Stimulated activated CD8-positive, alpha-beta memory T cell treated with anti-CD3 and anti-CD28 coated beads, Interleukin-12 subunit alpha, Interleukin-12 subunit beta, amount 100 ng/mL, for 1 hour (primary cell): ENCODE measurements around the gene GMDS.

Experiments used
- DNase-seq: peaks from one replicate; pipeline ENCODE4 v3.0.0-alpha.2; 2020; ENCODE audit warnings: low read depth

The GMDS gene

DNA sequence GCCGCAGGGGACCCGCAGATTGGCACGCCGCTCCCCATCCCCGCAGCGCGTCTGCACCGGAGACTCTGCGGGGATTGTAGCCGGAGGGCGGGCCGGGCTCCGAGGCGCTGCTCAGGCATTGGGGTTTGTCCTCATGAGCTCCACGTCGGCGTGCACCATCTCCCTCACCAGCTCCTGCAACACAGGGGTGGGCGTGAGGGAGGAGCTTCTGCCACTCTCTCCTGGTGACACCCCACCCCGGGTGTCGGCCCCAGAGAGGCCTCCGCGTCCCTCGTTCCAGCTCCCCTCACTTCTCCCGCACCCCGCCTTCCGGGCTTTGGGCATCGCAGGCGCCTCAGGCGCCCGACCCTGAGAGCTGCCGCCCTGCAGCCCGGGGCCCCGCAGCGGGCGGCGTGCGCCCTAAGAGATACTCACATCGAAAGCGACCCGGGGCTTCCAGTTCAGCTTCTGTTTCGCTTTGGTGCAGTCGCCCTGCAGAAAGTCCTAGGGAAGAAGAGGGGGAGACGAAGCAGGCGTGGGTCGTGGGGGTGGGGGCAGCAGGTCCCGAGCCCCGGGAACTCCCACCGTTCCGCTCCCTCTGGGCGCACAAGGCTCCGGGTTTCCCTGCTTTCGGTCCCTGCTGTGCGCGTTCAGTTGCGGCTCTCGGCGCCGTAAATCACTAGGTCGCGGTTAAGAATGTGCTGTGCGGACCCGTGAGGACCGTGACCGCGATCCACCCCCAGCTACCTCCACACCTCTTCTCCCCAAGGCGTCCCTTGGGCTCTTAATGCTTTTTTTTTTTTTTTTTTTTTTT lies 621.2 kb downstream of the GMDS start:
- DNase-seq = no peak

GRCh38 chr6:1623769-1624057 lies 621.7 kb downstream of the GMDS start:
- DNase-seq = no peak

DNA sequence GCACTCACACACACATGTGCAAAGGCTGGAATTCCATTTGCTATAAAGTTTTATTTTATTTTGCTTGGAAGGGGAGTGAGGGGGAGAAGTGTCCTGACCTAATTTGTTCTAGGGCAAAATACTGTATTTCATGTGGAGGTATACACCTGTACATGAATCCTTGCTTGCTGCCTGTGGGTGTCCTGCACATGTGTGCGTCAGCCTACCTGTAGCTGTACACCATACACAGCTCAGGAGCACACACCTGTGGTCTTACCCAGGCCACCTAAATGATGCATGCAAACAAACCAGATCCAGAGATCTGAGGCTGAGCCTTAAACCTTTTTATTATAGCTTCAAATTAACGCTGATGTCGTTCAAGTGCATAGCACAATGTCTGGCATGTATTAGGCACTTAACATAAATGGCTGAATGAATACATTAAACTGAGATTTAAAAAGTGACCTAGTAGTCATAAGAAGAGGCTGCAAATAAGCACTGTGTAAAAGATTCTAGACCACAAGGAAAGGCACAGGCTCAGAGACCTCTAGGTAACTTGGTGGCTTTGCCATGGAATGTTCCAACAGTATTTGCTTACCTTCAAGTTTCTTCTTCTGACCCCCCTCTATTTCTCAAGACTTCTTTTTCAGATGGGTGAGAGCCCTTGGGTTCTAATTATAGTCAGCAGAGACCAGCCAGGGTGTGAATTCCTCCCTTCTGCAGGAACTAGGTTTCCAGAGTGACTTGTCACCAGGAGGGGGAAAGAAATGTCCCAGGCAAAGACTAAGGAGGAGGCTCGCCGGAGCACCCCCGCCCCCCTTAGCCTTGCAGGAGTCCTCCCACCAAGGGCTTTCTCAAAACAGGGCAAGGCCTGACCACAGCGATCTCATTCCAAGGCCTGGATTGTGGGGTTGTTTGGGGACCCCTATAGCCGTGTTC lies 622.3 kb downstream of the GMDS start:
- DNase-seq = no peak

DNA sequence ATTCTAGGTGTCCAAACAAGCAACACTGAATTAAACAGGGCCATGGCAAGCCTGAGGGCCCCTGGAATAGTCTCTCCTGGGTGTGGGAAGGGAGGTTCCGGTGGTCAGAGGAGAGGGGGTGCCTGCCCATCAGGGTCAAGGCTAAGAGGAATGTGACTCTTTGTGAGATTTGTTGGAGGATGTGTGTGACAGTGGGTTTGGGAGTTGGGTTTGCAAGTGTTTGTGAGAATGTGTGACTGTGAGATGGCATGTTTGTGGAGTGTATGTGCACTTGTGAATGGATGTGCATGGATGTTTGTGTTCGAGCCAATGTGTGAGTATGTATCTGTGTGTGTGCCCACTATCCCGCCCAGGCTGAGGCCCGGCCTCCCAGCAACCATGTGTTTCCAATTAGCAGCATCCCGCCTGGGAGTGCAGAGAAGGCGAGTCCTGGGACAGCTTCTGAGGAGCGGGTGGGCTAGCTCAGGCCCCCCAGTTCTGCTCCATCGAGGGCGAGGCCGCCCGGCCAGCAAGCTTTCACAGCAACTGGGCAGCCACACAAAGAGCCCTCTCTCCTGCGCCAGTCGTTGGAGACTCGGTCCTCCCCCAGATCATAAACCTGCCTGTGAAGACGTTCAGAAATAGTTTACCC lies 623.1 kb downstream of the GMDS start:
- no peak for DNase-seq

DNA sequence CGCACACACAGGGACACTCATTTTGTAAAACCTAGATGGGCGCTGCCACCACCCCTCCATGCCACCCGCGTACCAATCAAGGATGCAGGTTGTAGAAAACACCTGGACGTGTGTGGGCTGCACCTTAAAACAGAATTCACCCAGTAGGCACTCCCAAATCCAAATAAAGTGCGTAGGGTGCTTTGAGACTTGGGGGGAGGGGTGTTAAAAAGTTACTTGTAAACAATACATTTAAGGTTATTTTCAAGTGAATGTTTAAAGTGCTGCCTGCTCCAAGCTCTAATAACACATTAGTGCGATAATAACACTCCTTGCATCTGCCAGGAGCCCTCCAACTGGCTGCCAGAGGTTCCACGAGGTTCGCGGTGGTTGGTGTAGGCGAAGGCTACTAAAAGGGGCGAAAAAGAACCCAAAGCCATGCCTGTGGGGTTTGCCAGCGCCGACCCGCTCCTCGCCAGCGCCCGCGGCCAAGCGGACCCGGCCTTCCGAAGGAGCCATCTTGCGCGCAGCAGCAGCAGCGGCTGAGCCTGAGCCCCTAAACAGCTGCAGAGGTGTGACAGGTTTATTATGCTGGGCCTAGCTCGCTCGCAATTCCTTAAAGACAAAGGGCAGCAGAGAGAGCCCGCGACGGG lies 624.2 kb downstream of the GMDS start:
- no peak for DNase-seq

DNA sequence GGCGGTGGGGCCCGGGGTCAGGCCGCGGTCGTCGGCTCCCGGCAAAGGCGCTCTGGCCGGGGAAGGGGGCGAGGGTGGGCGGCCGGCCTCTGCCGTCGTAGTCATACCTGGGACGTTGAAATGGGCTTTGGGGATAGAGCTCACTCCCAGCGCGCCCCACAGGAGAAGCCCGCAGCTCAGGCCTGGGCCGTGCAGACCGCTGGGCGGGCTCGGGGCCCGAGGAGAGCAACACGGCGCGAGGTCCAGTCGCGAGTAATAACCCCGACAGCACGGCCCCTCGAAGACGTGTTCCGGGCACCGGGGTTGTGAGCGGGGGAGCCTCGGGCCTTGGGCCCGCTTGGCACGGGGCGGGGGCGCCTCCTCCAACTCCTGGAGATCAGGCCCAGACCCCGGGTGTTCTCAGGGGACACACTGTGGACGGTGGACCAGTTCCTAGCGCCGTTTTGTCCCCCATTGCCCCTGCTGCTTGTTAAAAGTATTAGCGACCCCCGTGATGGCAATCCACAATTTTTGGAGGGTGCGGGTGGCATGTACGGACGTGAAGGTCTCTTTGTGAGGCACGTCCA lies 624.8 kb downstream of the GMDS start:
- DNase-seq = no peak

DNA sequence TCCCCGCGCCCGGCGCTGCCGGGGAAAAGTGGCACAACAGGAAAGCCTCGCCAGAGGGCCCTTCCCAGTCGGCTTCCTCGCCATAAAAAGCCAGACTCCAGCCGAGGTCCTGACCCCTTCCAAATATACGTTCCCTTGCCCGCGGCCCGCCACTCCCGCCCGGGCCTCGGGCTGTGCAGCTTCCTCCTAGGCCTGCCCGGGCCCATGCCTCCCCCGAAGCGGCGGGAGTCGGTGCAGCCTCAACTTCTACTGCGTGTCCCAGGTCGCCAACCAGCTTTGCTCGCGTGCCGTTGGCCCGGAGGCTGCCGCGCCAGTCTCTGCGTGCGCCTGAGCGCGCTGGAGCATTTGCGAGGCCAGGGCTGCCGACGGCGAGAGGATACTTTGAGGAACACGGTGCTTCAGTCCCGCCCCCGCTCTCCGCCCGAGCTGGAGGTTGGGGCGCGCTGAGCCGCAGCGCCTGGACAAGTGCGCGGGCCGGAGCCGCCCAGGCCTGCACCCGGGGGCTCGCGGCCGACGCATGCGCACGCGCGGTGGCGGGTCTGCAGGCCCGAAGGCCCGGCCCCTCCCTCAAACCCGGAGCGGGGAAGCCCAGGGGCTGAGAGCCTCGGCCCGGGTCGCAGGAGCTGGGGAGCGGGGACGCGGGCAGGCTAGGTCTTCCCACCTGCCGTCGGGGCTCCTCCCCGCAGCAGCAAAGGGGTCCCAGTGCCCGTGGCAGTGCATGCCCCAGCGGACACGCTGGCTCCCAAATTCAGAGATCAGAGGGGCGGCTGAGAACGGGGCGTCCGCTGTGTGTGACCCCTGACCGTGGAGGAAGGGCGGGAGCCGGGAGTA lies 625.5 kb downstream of the GMDS start:
- DNase-seq = no peak

- no peak for DNase-seq
Measured at GRCh38 chr6:1619098-1619672, 626.2 kb downstream of the GMDS start.

GRCh38 chr6:1618311-1619097 lies 626.9 kb downstream of the GMDS start:
- no peak for DNase-seq

- DNase-seq = no peak
Measured at GRCh38 chr6:1617466-1618310, 627.7 kb downstream of the GMDS start.

DNA sequence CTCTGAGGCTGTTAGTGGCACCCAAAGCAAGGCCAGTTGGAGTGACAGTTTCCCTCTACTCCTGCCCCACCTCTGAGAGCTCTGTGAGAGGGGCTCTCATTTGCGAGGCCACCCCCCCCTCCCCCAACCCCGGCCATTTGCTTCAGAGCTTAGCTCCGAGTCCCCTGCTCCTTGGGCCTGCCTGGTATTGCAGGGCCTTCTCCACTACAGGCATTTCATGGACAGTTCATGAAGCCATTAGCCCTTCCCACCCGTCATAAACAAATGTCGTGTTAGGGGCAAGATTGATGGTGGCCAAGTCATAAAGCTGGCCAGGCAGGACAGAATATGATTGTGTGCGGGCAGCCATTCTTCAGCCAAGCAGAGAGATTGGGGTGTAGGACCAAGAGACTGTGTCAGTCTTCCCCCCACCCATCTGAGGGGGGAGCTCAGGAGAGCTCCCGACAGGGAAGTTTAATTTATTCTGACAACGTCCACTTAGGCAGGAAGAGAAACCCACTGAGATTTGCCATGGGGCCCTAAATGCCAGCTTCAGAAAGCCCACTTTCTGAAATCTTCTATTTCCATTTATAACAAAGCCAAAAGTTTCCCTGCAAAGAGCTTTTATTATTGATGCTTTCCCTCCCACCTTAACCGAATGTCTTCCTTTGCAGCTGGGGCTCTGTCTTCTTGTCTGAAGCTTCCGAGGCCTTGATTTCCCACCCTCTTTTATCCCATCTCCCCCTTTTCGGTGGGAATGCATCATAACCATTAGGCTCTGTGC lies 628.5 kb downstream of the GMDS start:
- no peak for DNase-seq

DNA sequence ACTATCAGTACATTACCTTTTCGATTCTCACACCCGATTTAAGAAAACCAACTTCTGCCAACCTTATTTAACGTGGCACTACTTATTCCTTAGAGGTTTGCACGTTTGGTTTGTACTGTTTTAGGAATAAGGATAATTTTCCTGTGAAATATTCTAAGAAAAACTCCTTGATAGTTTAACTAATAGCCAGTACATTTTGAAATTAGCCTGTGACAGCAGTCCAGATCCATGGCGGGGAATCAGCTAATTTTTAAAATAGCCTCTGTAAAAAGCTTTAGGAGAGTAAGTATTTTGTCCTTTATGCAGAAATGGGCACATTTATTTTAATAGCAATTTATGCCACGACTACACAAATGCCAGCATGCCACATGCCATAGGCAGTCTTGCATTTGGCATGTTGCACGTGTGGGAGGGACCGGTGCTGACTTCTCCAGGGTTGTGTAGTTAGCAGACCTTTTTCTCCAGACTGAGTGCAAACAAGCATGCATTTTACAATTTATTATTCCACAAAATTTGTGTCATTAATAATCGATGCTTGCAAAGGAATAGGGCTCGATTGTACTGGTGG lies 629.5 kb downstream of the GMDS start:
- DNase-seq = no peak

DNA sequence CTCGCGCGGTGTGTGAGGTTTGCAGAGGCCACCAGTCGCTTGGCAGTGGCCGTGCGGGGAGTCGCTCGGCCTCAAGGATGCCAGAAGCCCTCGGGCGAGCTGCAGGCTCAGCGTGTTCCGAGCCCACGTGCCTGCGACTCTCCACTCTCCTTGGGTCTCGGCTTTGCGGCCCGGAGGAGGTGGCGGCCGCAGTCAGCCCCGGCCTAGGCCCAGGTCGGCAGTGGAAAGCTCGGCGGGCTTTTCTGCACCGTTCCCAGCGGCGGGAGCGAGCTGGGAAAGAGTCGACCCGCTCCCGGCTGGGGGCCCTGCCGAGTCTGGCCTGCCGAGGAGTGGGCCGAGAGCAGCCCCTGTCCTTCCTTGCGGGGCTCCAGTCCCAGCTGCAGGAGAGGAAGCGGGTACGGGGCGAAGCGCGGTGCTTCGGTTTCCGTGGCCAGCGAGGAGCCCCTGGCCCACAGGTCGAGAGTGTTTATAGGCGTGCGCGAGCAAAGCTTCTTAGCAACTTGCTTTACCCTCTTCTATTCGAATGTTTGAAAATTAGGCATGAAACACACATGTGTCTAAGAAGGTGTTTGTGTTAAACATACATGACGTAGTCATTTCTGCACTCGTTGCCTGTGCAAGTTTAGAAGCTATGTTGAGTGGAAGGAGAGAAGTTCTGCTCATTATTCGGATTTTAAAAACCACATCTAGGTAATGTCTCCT lies 630.1 kb downstream of the GMDS start:
- DNase-seq = no peak

DNA sequence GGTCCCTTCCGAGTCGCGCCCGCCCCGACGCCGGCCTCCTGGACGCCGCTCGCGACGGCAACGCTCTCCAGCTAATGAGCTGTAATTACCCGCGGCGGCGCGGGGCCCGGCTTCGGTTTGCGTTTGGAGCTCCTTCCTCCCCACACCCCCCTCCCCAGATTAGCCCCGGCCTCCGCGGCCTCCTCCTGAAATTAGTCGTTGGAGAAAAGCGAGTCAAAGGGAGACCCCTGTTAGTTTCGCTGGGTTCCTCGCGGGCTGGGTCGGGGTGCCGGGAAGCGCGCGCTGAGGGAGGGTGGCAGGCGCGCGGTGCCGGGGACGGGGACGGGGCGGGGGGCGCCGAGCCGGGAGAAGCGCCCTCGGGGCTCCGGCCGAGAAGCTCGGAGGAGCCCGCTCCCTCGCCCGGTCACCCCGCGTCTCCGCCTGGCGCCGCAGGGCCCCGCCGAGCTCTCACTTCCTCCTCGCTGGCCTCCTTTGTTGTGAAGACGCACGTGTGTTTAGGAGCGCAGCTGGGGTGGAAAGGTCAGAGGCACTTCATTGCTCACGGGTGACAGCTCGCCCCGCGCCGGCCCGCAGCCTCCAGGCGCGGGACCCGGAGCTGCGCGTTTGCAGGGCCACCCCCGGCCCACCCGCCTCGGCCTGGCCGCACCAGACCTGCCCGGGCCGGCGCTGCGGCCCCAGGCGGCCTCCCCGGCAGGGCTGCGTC lies 630.8 kb downstream of the GMDS start:
- no peak for DNase-seq

DNA sequence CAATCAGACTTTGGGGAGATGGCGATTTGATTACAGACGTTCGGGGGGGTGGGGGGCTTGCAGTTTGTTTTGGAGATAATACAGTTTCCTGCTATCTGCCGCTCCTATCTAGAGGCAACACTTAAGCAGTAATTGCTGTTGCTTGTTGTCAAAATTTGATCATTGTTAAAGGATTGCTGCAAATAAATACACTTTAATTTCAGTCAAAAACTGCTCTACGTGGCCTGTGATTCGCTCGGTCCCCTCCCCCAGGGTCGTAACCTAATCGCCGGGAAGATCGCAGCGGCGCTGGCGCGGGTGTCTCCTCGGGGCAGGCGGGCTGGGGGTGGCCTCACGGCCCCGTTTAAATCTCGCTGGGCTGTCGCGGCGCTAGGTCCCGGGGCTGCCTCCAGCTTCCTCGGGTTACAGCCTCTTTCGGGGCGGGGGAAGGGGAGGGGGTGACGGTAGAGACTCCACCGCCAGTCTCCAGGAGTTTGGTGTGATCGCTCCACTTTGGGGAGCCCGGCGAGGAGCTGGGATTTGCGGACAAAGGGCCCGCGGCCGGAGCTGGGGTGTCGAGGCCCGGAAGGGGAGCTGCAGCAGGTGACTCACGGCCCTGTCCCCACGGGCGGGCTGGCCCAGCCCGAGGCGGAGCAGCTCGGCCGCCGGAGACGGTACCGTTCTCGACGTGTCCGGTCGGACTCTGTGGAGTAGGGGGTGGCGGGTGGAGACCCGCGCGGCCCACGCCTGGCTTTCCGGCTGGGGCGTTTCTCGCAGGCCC lies 631.5 kb downstream of the GMDS start:
- no peak for DNase-seq

GRCh38 chr6:1613346-1613687 lies 632.1 kb downstream of the GMDS start:
- DNase-seq = no peak
